Right renal pelvis (tissue), 4 donors: ENCODE data around the gene CLEC4E. TPM values are rescaled to one million over a fixed set of nuclear protein-coding genes. Genes with fewer than 3 reads are reported as not detected.
"Not testable (repeated sequence)": the region's sequence is repeated elsewhere in the genome, so short reads cannot be mapped to it uniquely, and the experiment has no call there.

Experiments used
- DNase-seq, 4 donors: peaks; one replicate each; pipeline ENCODE4 v3.0.0-alpha.2; 2013; ENCODE audit warnings: low read depth in 4 of 4, low spot score in 3 of 4, missing footprints in 1 of 4
- polyA plus RNA-seq, 4 donors: library from polyadenylated mRNA; unstranded; fragments of 120-200 nt; gene quantifications; one replicate each; pipeline ENCODE4 v1.2.1, GENCODE V29; 2013; ENCODE audit not compliant: insufficient read length in 4 of 4

The CLEC4E gene, protein sequence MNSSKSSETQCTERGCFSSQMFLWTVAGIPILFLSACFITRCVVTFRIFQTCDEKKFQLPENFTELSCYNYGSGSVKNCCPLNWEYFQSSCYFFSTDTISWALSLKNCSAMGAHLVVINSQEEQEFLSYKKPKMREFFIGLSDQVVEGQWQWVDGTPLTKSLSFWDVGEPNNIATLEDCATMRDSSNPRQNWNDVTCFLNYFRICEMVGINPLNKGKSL
- 1 to 10 TPM; 1.4 to 3.2 (median 2.0) TPM for polyA plus RNA-seq

DNA sequence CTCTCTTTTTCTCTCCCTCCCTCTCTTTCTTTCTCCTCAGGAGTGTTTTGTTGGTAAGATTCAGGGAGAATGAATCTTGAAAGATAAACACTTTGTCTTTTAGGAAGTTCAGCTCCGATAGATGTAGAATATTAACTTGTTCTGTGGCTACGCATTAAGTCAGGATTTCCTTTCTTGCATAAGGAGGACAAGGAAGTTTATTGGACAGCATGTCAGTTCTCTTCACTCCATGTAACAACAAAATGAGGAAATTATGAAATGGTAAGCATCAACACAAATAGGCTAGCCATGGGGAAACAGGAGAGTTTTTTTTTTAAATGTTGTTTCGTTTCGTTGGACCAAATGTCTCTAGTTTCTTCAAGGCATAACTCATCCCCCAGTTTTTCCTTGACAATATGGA, at the start of gene CLEC4E:
TSS of gene CLEC4E (minus strand) at position 75 of the 400 bp plus-strand sequence. CDS start 108 bp downstream, outside the sequence.
- DNase-seq = not testable (repeated sequence)

- DNase-seq = no peak
These were observed 49.0 kb upstream of the CLEC4E start for GRCh38 chr12:8589679-8590078.

- not testable (repeated sequence) for DNase-seq
These were observed 43.8 kb upstream of the CLEC4E start for GRCh38 chr12:8584478-8584877.

DNA sequence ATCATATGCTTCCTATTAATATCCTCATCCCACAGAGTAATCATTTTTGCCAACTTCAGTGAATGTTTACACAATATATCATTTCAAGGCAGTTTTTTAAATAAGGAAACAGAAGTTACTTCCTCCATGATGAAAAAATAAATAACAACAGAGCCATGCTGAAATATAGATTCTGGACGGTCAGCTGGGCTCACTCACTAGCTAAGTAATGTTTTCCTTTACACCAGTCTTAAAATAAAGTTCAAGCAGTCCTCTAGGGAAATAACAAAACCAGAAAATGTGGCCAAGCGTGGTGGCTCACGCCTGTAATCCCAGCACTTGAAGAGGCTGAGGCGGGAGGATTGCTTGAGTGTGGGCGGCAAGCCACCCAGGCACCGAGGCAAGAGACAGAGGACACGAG, 43.3 kb upstream of the CLEC4E start:
- DNase-seq = peak in 1 of 4 donors; percentile 8

GRCh38 chr12:8581098-8581784, 40.5 kb upstream of the CLEC4E start:
- DNase-seq = no peak

- no peak for DNase-seq
These were observed 37.2 kb upstream of the CLEC4E start for GRCh38 chr12:8577879-8578278.

DNA sequence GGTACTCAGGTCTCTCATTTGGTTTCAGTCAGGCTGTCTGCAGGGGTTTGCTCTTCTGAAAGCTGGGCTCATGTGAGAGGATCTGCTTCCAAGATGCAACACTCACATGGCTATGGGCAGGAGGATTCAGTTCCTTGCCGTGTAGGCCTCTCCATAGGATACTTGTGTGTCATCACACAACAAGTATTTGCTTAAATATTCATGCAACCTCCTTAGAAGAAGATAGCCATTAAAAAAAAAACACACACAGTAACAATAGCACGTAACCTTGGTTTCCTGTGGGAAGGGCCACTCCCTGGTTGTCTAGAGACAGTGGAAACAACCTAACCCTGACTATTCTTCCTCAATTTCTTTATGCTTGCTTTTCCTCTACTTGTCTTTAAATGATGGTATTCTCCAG, 31.8 kb upstream of the CLEC4E start:
- DNase-seq = no peak

DNA sequence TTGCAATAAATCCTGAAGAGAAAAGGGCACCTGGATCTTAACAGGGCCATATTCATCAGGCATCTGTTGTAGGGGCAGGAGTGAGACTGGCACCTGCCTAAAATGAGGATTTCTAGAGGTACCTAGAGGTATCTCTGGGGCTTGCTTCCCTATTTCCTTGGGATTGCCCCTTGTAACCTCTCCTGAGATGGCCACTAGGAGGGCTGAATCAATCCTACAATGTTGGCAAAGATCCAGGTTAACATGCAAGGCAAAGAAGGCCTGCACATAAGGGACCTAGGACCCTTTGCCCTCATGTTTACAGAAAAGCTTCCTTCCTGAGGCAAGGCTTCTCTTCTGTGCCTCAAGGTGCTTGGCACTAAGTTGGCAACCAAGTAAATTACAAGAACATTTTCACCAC, 25.8 kb upstream of the CLEC4E start:
- DNase-seq = no peak

DNA sequence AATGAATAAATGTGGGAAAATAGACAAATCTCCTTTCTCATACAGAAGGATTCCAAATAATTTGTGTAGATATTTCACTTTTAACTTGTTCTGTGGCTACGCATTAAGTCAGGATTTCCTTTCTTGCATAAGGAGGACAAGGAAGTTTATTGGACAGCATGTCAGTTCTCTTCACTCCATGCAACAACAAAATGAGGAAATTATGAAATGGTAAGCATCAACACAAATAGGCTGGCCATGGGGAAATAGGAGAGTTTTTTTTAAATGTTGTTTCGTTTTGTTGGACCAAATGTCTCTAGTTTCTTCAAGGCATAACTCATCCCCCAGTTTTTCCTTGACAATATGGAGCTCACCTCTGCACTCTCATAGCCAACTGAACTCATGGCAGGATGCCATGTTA, 25.3 kb upstream of the CLEC4E start:
- DNase-seq = not testable (repeated sequence)

- DNase-seq = no peak
These were observed 24.0 kb upstream of the CLEC4E start for GRCh38 chr12:8564656-8565055.

GRCh38 chr12:8563356-8563755, 22.7 kb upstream of the CLEC4E start:
- DNase-seq = no peak

GRCh38 chr12:8562310-8562709, 21.6 kb upstream of the CLEC4E start:
- DNase-seq = no peak

- no peak for DNase-seq
These were observed 20.3 kb upstream of the CLEC4E start for GRCh38 chr12:8561011-8561410.

DNA sequence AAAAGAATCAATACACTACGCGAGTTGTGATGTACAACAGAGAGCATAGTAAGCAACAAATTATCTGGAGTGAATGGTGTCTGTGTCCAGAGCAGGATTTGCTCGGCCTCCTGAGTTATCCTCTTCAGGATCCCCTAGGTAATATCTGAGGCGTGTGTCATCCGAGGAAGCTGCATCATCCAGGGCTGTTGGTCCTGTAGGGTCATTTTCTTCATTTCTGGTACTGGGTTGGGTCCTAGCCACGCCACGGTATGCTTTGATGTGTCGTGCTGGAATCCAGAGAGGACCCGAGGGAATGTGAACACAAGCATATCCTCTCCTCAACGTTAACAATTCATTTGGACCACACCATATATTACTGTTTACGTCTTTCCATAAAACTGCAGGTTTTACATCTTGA, 19.0 kb upstream of the CLEC4E start:
- DNase-seq = no peak

GRCh38 chr12:8556531-8557097, 15.9 kb upstream of the CLEC4E start:
- no peak for DNase-seq

- DNase-seq = no peak
These were observed 13.9 kb upstream of the CLEC4E start for GRCh38 chr12:8554451-8555195.

GRCh38 chr12:8553088-8553627, 12.5 kb upstream of the CLEC4E start:
- DNase-seq = no peak

GRCh38 chr12:8549381-8549780, 8.7 kb upstream of the CLEC4E start:
- DNase-seq = no peak

DNA sequence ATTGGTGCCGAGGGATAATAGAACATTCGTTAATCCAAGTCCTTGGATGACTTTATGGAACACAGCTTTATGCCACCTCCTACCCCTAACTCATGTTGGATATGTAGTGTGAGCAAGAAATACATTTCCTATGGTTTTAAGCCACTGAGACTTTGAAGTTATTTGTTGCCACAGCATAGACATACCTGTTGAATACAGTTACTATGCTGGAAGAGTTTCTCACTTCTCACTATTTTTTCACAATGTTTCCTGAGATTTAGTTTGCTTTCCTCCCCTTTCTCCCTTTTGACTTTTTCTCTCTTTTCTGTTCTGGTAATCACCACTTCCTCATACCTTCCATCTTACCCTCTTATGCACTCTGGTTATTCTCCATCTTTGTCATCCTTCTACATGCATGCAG, 7.5 kb upstream of the CLEC4E start:
- no peak for DNase-seq

GRCh38 chr12:8547645-8548044, 6.9 kb upstream of the CLEC4E start:
- no peak for DNase-seq

DNA sequence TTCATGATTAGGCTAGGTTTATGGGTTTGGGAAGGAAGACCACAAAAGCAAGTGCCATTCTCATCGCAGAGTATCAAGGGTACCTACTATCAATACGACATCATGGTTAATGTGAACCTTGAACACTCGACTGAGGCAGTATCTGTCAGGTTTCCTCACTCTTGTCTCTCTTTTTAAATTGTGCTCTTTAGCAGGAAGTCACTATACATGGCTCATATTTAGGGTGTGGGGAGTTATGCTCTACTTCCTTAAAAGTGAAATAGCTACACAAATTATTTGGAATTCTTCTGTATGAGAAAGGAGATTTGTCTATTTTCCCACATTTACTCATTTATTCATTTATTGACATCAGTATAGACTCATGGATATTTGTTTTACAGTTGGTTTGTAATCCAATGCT, 5.9 kb upstream of the CLEC4E start:
- DNase-seq = no peak
